SK-N-SH (cell line): ENCODE results near the gene SLBP. TPM values are rescaled to one million over a fixed set of nuclear protein-coding genes. Genes with fewer than 3 reads are reported as not detected.
A peak's percentile ranks its signal among the peaks of the same experiment; 100 is the strongest.

ENCODE experiments used
- CTCF ChIA-PET: fragments of 300-600, 350-600 bp; formaldehyde crosslinking; extraction: SDS; loops from one replicate; lab custom pipeline; 2021; lab: Yijun Ruan, JAX
- POLR2A ChIA-PET: fragments of 350-600 bp; sonication (Branson Sonifier 250); formaldehyde crosslinking; extraction: SDS; loops from one replicate; lab custom pipeline; 2020; ENCODE audit warnings: antibody characterized with exemption, inconsistent platforms; lab: Yijun Ruan, JAX
- DNase-seq: peaks from one replicate; pipeline ENCODE4 v3.0.0; 2012
- H2AFZ ChIP-seq: fragments of 200-600 bp; sonication (generic); 2 replicates; pipeline ENCODE4 v1.8.1; 2016; ENCODE audit warnings: antibody characterized with exemption, mild to moderate bottlenecking, low read depth
- H3F3A ChIP-seq: fragments of 200-600 bp; sonication (generic); replicated peaks from 2 replicates; pipeline ENCODE3; 2016; ENCODE audit warnings: antibody characterized with exemption, mild to moderate bottlenecking; ENCODE audit not compliant: insufficient read depth
- H3K27ac ChIP-seq, 2 experiments: fragments of 200-500 bp in 1 of 2; fragments of 200-600 bp in 1 of 2; sonication (Bioruptor generic) in 1 of 2; sonication (generic), shearing (Covaris generic) in 1 of 2; 2 replicates each; pipeline versions ENCODE4 v1.5.1 to v1.6.1; 2014 to 2016; ENCODE audit warnings: low read depth in 2 of 2, inconsistent platforms in 1 of 2, low read length in 1 of 2, mild to moderate bottlenecking in 1 of 2, mixed read lengths in 1 of 2
- H3K27me3 ChIP-seq: fragments of 200-600 bp; sonication (generic), shearing (Covaris generic); 2 replicates; pipeline ENCODE4 v1.6.1; 2016; ENCODE audit warnings: mixed run types; ENCODE audit not compliant: insufficient read depth
- H3K36me3 ChIP-seq, 2 experiments: fragments of 200-500 bp in 1 of 2; fragments of 200-600 bp in 1 of 2; sonication (Bioruptor generic) in 1 of 2; sonication (generic) in 1 of 2; replicated peaks in 1 of 2; 2 replicates each; pipeline versions ENCODE3 to v1.5.1; 2014 to 2016; ENCODE audit warnings: low read length in 1 of 2, mild to moderate bottlenecking in 1 of 2; ENCODE audit not compliant: insufficient read depth in 2 of 2, control insufficient read depth in 1 of 2
- H3K4me1 ChIP-seq, 2 experiments: fragments of 200-500 bp in 1 of 2; fragments of 200-600 bp in 1 of 2; sonication (Bioruptor generic) in 1 of 2; sonication (generic), shearing (Covaris generic) in 1 of 2; 2 replicates each; pipeline versions ENCODE4 v1.5.1 to v1.6.1; 2014 to 2016; ENCODE audit warnings: low read depth in 1 of 2, low read length in 1 of 2, mixed run types in 1 of 2; ENCODE audit not compliant: insufficient read depth in 2 of 2, control insufficient read depth in 1 of 2
- H3K4me2 ChIP-seq: fragments of 200-600 bp; sonication (generic), shearing (Covaris generic); 2 replicates; pipeline ENCODE4 v1.6.1; 2017; ENCODE audit warnings: mixed run types
- H3K4me3 ChIP-seq, 2 experiments: fragments of 200-500 bp in 1 of 2; fragments of 200-600 bp in 1 of 2; sonication (Bioruptor generic) in 1 of 2; sonication (generic), shearing (Covaris generic) in 1 of 2; 2 replicates each; pipeline versions ENCODE4 v1.5.1 to v1.8.1; 2014 to 2016; ENCODE audit warnings: low read depth in 2 of 2, inconsistent platforms in 1 of 2, low read length in 1 of 2, mild to moderate bottlenecking in 1 of 2, mixed read lengths in 1 of 2, moderate library complexity in 1 of 2
- H3K79me2 ChIP-seq: fragments of 200-600 bp; sonication (generic); 2 replicates; pipeline ENCODE4 v1.8.1; 2017; ENCODE audit warnings: mild to moderate bottlenecking; ENCODE audit not compliant: insufficient read depth
- H3K9ac ChIP-seq: fragments of 200-600 bp; sonication (generic); 2 replicates; pipeline ENCODE4 v1.6.1; 2017; ENCODE audit warnings: mixed run types
- H3K9me2 ChIP-seq: fragments of 200-600 bp; sonication (generic); 2 replicates; pipeline ENCODE4 v1.6.1; 2017; ENCODE audit warnings: mixed run types
- H3K9me3 ChIP-seq: fragments of 200-600 bp; sonication (generic); 2 replicates; pipeline ENCODE4 v1.6.1; 2017; ENCODE audit warnings: mixed run types, mild to moderate bottlenecking, moderate library complexity
- H4K20me1 ChIP-seq: fragments of 200-600 bp; sonication (generic); 2 replicates; pipeline ENCODE4 v1.6.1; 2017; ENCODE audit warnings: mild to moderate bottlenecking, mixed run types; ENCODE audit not compliant: insufficient read depth
- ELF1 ChIP-seq: IDR thresholded peaks from 2 replicates; pipeline ENCODE4 v1.4.0; 2012
- FOSL2 ChIP-seq: IDR thresholded peaks from 2 replicates; pipeline ENCODE4 v1.4.0; 2012; ENCODE audit warnings: low read depth, mild to moderate bottlenecking, moderate library complexity, borderline replicate concordance
- FOXM1 ChIP-seq: IDR thresholded peaks from 2 replicates; pipeline ENCODE4 v1.4.0; 2012; ENCODE audit warnings: low read depth, mild to moderate bottlenecking
- GABPA ChIP-seq: IDR thresholded peaks from 2 replicates; pipeline ENCODE4 v1.4.0; 2012; ENCODE audit warnings: low read depth, mild to moderate bottlenecking
- GATA2 ChIP-seq: sonication (generic); formaldehyde crosslinking; IDR thresholded peaks from 2 replicates; pipeline ENCODE4 v1.5.0; 2020; ENCODE audit warnings: mild to moderate bottlenecking, missing genetic modification reagents
- JUND ChIP-seq: IDR thresholded peaks from 2 replicates; pipeline ENCODE4 v1.4.0; 2012
- NFIC ChIP-seq: IDR thresholded peaks from 2 replicates; pipeline ENCODE4 v1.4.0; 2012; ENCODE audit warnings: borderline replicate concordance
- POLR2AphosphoS5 ChIP-seq: IDR thresholded peaks from 2 replicates; pipeline ENCODE4 v1.6.1; 2012; ENCODE audit warnings: low read depth, low read length
- SIN3A ChIP-seq: IDR thresholded peaks from 2 replicates; pipeline ENCODE4 v1.6.1; 2012; ENCODE audit warnings: low read depth, mild to moderate bottlenecking, low read length, moderate library complexity, borderline replicate concordance
- TAF1 ChIP-seq: IDR thresholded peaks from 2 replicates; pipeline ENCODE4 v1.6.1; 2012; ENCODE audit warnings: low read depth, mild to moderate bottlenecking, low read length, moderate library complexity, borderline replicate concordance
- WGBS: methylation state at CpG from one replicate; pipeline ENCODE4 v1.1.6; 2017; ENCODE audit warnings: low lambda C conversion rate; 5-methylcytosine and 5-hydroxymethylcytosine counted together
- polyA plus RNA-seq, 3 experiments: library from polyadenylated mRNA; depleted of rRNA; stranded (reverse); fragments of >200 nt; gene quantifications; 2 replicates each; pipeline ENCODE4 v1.2.3, GENCODE V29; 2012
- TF ChIP-seq, protein P1 (sequence below): IDR thresholded peaks from 2 replicates; pipeline ENCODE4 v1.4.0; 2012; ENCODE audit warnings: low read depth, borderline replicate concordance

SLBP gene
- polyA plus RNA-seq, 1 of the 3 experiments (the other 2 are of a cell fraction): 51.5 TPM

DNA sequence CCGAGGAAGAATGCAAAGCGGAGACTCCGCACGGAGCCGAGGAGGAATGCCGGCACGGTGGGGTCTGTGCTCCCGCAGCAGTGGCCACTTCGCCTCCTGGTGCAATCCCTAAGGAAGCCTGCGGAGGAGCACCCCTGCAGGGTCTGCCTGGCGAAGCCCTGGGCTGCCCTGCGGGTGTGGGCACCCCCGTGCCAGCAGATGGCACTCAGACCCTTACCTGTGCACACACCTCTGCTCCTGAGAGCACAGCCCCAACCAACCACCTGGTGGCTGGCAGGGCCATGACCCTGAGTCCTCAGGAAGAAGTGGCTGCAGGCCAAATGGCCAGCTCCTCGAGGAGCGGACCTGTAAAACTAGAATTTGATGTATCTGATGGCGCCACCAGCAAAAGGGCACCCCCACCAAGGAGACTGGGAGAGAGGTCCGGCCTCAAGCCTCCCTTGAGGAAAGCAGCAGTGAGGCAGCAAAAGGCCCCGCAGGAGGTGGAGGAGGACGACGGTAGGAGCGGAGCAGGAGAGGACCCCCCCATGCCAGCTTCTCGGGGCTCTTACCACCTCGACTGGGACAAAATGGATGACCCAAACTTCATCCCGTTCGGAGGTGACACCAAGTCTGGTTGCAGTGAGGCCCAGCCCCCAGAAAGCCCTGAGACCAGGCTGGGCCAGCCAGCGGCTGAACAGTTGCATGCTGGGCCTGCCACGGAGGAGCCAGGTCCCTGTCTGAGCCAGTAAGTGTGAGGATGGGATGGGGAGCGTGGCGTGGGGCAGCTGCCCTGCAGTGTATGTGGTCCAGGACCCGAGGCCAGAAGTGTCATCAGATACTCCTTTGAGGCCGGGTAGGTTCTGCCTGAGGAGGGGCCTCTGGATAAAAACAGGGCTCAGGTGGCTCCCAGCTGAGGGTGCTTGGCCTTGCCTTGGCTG is 16.2 kb upstream of the SLBP start (continued):
- no peak for TF ChIP-seq FOXM1
- no peak for TF ChIP-seq GATA2
- TF ChIP-seq, all 33 proteins: peak for 0

DNA sequence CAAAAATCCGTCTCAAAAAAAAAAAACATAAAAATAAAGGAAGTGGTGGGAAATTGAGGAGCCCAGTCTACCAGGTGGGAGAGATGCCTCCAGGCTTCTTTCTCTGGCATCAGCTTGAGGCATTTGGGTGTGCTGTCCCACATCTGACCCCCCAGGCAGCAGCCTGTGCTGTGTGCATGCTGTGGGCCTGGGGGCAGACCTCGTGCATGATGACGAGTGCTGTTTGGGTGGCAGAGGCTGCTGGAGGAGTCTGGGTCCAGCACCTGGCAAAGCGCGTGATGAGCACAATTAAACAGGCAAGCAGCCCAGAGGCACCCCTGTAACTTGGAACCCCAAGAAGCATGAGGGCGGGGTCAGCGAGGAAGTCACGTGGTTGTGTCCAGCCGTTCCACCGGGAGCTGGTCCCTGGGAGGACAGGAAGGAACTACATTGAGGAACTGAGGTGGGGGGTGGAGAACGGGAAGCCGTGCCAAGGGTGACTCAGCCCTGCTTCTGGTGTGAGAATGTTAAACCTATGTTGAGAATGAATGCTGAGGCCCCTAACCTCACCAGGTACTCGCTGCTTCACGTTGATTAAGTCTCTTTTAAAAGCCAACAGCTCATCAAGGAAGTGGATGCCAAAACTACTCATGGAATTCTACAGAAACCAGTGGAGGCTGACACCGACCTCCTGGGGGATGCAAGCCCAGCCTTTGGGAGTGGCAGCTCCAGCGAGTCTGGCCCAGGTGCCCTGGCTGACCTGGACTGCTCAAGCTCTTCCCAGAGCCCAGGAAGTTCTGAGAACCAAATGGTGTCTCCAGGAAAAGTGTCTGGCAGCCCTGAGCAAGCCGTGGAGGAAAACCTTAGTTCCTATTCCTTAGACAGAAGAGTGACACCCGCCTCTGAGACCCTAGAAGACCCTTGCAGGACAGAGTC is 15.3 kb upstream of the SLBP start:
- no peaks in the 10 kb centered on the region for H3K9me2 ChIP-seq
- peaks cover 18 to 28% of the 10 kb centered on the region in 2 experiments; a peak in 3 of 4 replicates for H3K4me1 ChIP-seq
- H3F3A ChIP-seq: peaks cover 14% of the 10 kb centered on the region
- CTCF ChIA-PET: interaction anchor here (0.6 to 15.1 kb wide), 16 partner anchors 10 to 1269 kb away, joined by 3 to 232 read pairs (median 6); no protein-coding TSS in a partner anchor
- peak overlapping the region; percentile 80 for H3K4me2 ChIP-seq
- H3K79me2 ChIP-seq: peaks cover 95% of the 10 kb centered on the region
- DNase-seq: peak; percentile 28
- no peaks in the 10 kb centered on the region for H3K27me3 ChIP-seq
- WGBS: 40% methylated on average over 16 of the region's 18 CpGs
- H3K9ac ChIP-seq: peak overlapping the region; percentile 51; the same call in 1 of the 2 replicates
- H3K4me3 ChIP-seq: no peak overlapping the region
- H3K36me3 ChIP-seq: peaks cover 19 to 31% of the 10 kb centered on the region in 2 experiments
- peak overlapping the region; percentile 75 to 82 for H3K27ac ChIP-seq
- H2AFZ ChIP-seq: peak overlapping the region; percentile 74
- 0 out of 2 replicates have a peak, but pooled peaks have one; percentile 47 for TF ChIP-seq ELF1
- peak; percentile 95 for TF ChIP-seq NFIC
- TF ChIP-seq FOSL2: peak; percentile 67; the same call in 1 of the 2 replicates
- TF ChIP-seq GABPA: peak; percentile 70
- no peak for TF ChIP-seq FOXM1
- TF ChIP-seq, protein P1, sequence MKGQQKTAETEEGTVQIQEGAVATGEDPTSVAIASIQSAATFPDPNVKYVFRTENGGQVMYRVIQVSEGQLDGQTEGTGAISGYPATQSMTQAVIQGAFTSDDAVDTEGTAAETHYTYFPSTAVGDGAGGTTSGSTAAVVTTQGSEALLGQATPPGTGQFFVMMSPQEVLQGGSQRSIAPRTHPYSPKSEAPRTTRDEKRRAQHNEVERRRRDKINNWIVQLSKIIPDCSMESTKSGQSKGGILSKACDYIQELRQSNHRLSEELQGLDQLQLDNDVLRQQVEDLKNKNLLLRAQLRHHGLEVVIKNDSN: peak; percentile 90
- TF ChIP-seq POLR2AphosphoS5: peak; percentile 46; the same call in 1 of the 2 replicates
- TF ChIP-seq SIN3A: no peak
- peak; percentile 59; the same call in 1 of the 2 replicates for TF ChIP-seq JUND
- peak; percentile 16; the same call in 1 of the 2 replicates for TF ChIP-seq TAF1
- POLR2A ChIA-PET: no interaction called here
- peaks cover 10% of the 10 kb centered on the region; the same call in 1 of the 2 replicates for H4K20me1 ChIP-seq
- no peaks in the 10 kb centered on the region for H3K9me3 ChIP-seq
